MCF 10A (cell line): ENCODE measurements around the gene ADCY5. TPM values are rescaled to one million over a fixed set of nuclear protein-coding genes. Genes with fewer than 3 reads are reported as not detected.
"Not testable (repeated sequence)": the region's sequence is repeated elsewhere in the genome, so short reads cannot be mapped to it uniquely, and the experiment has no call there.

Experiments
- BruUV-seq: library from RNA; stranded (reverse); fragments of 400-500 nt; replicated peaks from 2 replicates; lab custom pipeline; 2021; lab: Mats Ljungman, UMichigan
- CTCF ChIA-PET: fragments of 300-600 bp; sonication (Branson Sonifier 250); formaldehyde crosslinking; extraction: SDS; loops from one replicate; lab custom pipeline; 2021; ENCODE audit warnings: antibody characterized with exemption, inconsistent platforms; lab: Yijun Ruan, JAX
- POLR2A ChIA-PET: fragments of 300-600, 350-650 bp; sonication (Branson Sonifier 250); formaldehyde crosslinking; extraction: SDS; loops from one replicate; lab custom pipeline; 2020; ENCODE audit warnings: antibody characterized with exemption, inconsistent platforms; lab: Yijun Ruan, JAX
- DNase-seq: peaks from one replicate; pipeline ENCODE4 v3.0.0-alpha.2; 2018; ENCODE audit not compliant: unreplicated experiment
- H3K27ac Mint-ChIP-seq: one replicate; pipeline ENCODE4 v1.8.0; 2022; ENCODE audit warnings: mild to moderate bottlenecking, low read depth, mixed read lengths; ENCODE audit not compliant: unreplicated experiment
- H3K27me3 Mint-ChIP-seq: one replicate; pipeline ENCODE4 v1.8.0; 2022; ENCODE audit warnings: mixed read lengths; ENCODE audit not compliant: insufficient read depth, unreplicated experiment
- H3K36me3 Mint-ChIP-seq: one replicate; pipeline ENCODE4 v1.8.0; 2022; ENCODE audit warnings: mild to moderate bottlenecking, moderate library complexity, mixed read lengths; ENCODE audit not compliant: insufficient read depth, unreplicated experiment
- H3K4me1 Mint-ChIP-seq: one replicate; pipeline ENCODE4 v1.8.0; 2022; ENCODE audit warnings: mixed read lengths; ENCODE audit not compliant: insufficient read depth, unreplicated experiment
- H3K4me3 Mint-ChIP-seq: one replicate; pipeline ENCODE4 v1.8.0; 2022; ENCODE audit warnings: mild to moderate bottlenecking, moderate library complexity, mixed read lengths; ENCODE audit not compliant: unreplicated experiment
- H3K9me3 Mint-ChIP-seq: one replicate; pipeline ENCODE4 v1.8.0; 2022; ENCODE audit warnings: mixed read lengths; ENCODE audit not compliant: unreplicated experiment
- intact Hi-C: fragments of 100-400 bp; cut with micrococcal nuclease; formaldehyde crosslinking; loops from 2 replicates; pipeline ENCODE4 v1.14.1; 2022
- total RNA-seq: library from RNA; stranded (reverse); gene quantifications from 2 replicates; pipeline ENCODE4 v1.2.3, GENCODE V29; 2022
- TF ChIP-seq, protein P1 (sequence below): fragments of 200-600 bp; IDR thresholded peaks from one replicate; pipeline ENCODE4 v1.8.0; 2022; ENCODE audit warnings: antibody characterized with exemption, mild to moderate bottlenecking; ENCODE audit not compliant: unreplicated experiment

The ADCY5 gene
- total RNA-seq, 1 experiment from 2014 or later, result not detected

DNA sequence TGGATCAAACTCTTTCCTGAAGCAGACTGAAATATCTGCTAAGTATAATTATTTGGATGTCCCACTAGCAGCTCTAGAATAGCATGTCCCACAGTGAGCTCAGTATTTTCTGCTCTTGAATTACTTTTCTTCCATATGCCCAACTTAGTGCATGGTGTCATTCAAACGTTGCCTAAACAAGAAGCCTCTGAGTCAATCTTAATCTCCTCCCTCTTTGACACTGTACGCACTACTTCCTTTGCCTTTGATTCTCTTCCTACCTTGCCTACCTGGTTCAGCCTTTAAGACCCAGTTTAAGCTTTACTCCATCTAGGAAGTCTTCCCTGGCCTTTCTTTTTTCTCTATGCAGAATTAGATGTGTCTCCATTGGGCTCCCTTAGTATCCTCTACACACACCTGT lies 192.6 kb downstream of the ADCY5 start:
- POLR2A ChIA-PET, result no interaction called here
- Mint-ChIP-seq H3K27me3 (no peaks in the 10 kb centered on the region), H3K36me3 (peaks cover 7% of the 10 kb centered on the region), H3K9me3 (no peaks in the 10 kb centered on the region), H3K27ac (no peak overlapping the region), H3K4me1 (no peaks in the 10 kb centered on the region), H3K4me3 (no peak overlapping the region)
- no TSS peak for BruUV-seq
- intact Hi-C loops, result loop anchor here (5.0 to 10.0 kb wide), 2 partner anchors 314 to 691 kb away; partner anchors contain the start of genes DTX3L and PARP9
- CTCF ChIA-PET, result no interaction called here
- DNase-seq, result no peak
- TF ChIP-seq, protein P1, sequence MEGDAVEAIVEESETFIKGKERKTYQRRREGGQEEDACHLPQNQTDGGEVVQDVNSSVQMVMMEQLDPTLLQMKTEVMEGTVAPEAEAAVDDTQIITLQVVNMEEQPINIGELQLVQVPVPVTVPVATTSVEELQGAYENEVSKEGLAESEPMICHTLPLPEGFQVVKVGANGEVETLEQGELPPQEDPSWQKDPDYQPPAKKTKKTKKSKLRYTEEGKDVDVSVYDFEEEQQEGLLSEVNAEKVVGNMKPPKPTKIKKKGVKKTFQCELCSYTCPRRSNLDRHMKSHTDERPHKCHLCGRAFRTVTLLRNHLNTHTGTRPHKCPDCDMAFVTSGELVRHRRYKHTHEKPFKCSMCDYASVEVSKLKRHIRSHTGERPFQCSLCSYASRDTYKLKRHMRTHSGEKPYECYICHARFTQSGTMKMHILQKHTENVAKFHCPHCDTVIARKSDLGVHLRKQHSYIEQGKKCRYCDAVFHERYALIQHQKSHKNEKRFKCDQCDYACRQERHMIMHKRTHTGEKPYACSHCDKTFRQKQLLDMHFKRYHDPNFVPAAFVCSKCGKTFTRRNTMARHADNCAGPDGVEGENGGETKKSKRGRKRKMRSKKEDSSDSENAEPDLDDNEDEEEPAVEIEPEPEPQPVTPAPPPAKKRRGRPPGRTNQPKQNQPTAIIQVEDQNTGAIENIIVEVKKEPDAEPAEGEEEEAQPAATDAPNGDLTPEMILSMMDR, result no peak

DNA sequence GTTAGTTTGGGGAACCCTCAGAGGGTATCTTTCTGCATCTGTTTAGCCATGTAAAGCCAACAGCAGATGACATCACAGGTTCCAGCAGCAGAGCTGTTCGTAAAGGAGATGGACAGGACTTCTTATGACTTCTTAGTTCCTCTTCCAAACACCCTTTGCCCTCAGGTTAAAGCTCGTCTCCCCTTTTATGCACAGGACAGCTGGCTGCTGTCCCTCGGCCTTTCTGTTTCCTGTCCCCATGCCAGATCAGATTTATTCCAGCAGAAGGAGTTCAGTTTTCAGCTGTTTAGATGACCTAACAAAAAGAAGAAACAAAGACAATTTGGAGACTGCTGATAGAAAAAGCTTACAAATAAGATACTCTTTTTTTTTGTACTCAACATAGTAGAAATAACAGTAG lies 202.0 kb downstream of the ADCY5 start:
- no peaks in the 10 kb centered on the region for H3K9me3 Mint-ChIP-seq
- intact Hi-C loops, result no loop called here
- H3K36me3 Mint-ChIP-seq, result peaks cover 54% of the 10 kb centered on the region
- ChIA-PET POLR2A (no interaction called here), CTCF (interaction anchor here (0.6 to 0.7 kb wide), 2 partner anchors 13 to 105 kb away, joined by 3 read pairs; no protein-coding TSS in a partner anchor)
- H3K27ac Mint-ChIP-seq, result no peak overlapping the region
- no peaks in the 10 kb centered on the region for H3K27me3 Mint-ChIP-seq
- H3K4me1 Mint-ChIP-seq, result no peaks in the 10 kb centered on the region
- no peak for DNase-seq
- H3K4me3 Mint-ChIP-seq, result no peak overlapping the region
- TF ChIP-seq, protein P1, result no peak
- no TSS peak for BruUV-seq

DNA sequence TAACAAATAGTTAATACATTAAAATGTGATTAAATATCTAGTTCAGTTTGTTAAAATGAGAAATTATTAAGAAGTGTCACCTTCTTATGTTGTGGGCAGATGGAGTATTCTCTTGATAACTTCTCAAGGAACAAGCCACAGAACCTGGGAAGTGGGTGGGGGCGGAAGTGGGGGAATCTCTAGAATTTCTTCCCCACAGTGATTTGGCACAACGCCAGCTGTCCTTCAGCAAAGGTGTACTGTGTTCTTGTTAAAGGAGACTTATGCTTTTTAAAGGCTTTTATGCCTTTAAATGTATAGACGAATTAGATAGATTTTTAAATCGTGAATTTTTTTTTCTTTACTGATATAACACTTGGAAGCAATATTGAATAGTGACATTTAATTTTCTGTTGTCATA lies 204.8 kb downstream of the ADCY5 start:
- no peak overlapping the region for H3K4me3 Mint-ChIP-seq
- DNase-seq, result peak; percentile 32
- TF ChIP-seq, protein P1, result no peak
- intact Hi-C loops, result no loop called here
- ChIA-PET CTCF (interaction anchor here (0.6 kb wide), 1 partner anchor 131 kb away, joined by 3 read pairs; no protein-coding TSS in a partner anchor), POLR2A (no interaction called here)
- no peaks in the 10 kb centered on the region for H3K4me1 Mint-ChIP-seq
- H3K36me3 Mint-ChIP-seq, result peaks cover 49% of the 10 kb centered on the region
- no peak overlapping the region for H3K27ac Mint-ChIP-seq
- H3K9me3 Mint-ChIP-seq, result no peaks in the 10 kb centered on the region
- BruUV-seq, result no TSS peak
- no peaks in the 10 kb centered on the region for H3K27me3 Mint-ChIP-seq

DNA sequence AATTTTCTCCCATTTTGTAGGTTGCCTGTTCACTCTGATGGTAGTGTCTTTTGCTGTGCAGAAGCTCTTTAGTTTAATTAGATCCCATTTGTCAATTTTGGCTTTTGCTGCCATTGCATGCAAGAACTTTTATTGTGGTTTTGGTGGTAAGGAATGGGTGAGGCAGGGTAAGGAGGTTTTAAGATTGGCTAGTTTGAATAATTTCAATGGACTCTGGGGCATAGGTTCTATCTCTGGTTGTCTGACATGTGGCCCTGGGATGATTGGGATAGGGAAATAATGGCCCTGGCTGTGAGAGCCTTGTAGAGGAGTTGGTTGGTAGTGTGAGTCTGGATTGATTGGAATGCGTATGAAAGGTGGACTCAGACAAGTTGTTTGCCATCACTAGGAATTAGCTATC lies 209.1 kb downstream of the ADCY5 start:
- Mint-ChIP-seq H3K27ac (no peak overlapping the region), H3K4me1 (no peaks in the 10 kb centered on the region), H3K9me3 (no peaks in the 10 kb centered on the region), H3K4me3 (no peak overlapping the region), H3K27me3 (no peaks in the 10 kb centered on the region), H3K36me3 (peaks cover 33% of the 10 kb centered on the region)
- no TSS peak for BruUV-seq
- TF ChIP-seq, protein P1, result no peak
- no peak for DNase-seq
- ChIA-PET CTCF (no interaction called here), POLR2A (no interaction called here)
- intact Hi-C loops, result no loop called here

DNA sequence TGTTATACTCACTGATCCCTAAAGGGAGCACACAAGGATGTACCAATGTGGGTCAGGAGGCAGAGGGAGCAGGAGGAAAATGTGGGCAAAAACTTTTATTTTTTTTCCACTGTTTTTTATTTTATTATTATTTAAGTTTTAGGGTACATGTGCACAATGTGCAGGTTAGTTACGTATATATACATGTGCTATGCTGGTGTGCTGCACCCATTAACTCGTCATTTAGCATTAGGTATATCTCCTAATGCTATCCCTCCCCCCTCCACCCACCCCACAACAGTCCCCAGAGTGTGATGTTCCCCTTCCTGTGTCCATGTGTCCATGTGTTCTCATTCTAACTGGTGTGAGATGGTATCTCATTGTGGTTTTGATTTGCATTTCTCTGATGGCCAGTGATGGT lies 209.7 kb downstream of the ADCY5 start:
- CTCF ChIA-PET, intact Hi-C loops, H3K27ac Mint-ChIP-seq: not testable (repeated sequence)

More for the DNA sequence above, 209.7 kb downstream of the ADCY5 start:
- H3K4me3 Mint-ChIP-seq, BruUV-seq, DNase-seq, H3K4me1 Mint-ChIP-seq, H3K27me3 Mint-ChIP-seq, POLR2A ChIA-PET, H3K9me3 Mint-ChIP-seq: not testable (repeated sequence)
- peaks cover 30% of the 10 kb centered on the region for H3K36me3 Mint-ChIP-seq
